ENCODE measurements around the gene LAMA4.

- TF ChIP-seq POLR2A (IDR thresholded peaks at IDR 0.05) (no peak), CTCF (IDR thresholded peaks at IDR 0.05) (no peak)
Observed at GRCh38 chr6:112148103-112148502, 106.3 kb downstream of the LAMA4 start.
